Fibroblast of villous mesenchyme (primary cell): Measurements from ENCODE around the gene MIA3. TPM values are rescaled to one million over a fixed set of nuclear protein-coding genes. Genes with fewer than 3 reads are reported as not detected.
"Not testable (repeated sequence)": the region's sequence is repeated elsewhere in the genome, so short reads cannot be mapped to it uniquely, and the experiment has no call there.

Experiments used
- DNase-seq: peaks from one replicate; pipeline ENCODE4 v3.0.0-alpha.2; 2010; ENCODE audit warnings: low read depth
- H3K4me3 ChIP-seq: 2 replicates; pipeline ENCODE4 v1.5.1; 2011; ENCODE audit warnings: low read depth, mild to moderate bottlenecking, low read length
- total RNA-seq: library from RNA; depleted of rRNA; stranded (reverse); fragments of >200 nt; gene quantifications from 2 replicates; pipeline ENCODE4 v1.2.3, GENCODE V29; 2012
- TF ChIP-seq, protein P1 (sequence below): IDR thresholded peaks from 2 replicates; pipeline ENCODE4 v1.5.1; 2012; ENCODE audit warnings: low read depth, mild to moderate bottlenecking, low read length; ENCODE audit not compliant: insufficient read depth

MIA3 gene
- total RNA-seq, 1 donor = 54.0 TPM

DNA sequence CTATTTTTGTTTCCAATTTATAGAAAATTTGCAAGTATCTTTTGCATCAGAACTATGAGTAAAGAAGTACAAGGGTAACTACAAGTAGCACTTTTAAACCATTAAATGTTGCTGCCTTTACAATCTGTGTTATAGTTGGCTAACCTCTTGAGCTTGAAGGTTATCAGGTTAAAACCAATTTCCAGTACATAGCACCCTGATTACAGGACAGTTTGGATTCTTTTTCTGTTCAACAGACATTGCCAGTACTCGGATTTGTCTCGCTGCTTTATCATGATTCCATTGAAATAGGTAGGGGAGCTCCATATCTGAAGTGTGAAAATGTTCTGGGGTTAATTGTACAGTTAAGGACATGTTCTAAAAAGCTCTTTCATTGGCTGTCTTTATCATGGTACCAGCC lies 40.0 kb downstream of the MIA3 start:
- TF ChIP-seq, protein P1, sequence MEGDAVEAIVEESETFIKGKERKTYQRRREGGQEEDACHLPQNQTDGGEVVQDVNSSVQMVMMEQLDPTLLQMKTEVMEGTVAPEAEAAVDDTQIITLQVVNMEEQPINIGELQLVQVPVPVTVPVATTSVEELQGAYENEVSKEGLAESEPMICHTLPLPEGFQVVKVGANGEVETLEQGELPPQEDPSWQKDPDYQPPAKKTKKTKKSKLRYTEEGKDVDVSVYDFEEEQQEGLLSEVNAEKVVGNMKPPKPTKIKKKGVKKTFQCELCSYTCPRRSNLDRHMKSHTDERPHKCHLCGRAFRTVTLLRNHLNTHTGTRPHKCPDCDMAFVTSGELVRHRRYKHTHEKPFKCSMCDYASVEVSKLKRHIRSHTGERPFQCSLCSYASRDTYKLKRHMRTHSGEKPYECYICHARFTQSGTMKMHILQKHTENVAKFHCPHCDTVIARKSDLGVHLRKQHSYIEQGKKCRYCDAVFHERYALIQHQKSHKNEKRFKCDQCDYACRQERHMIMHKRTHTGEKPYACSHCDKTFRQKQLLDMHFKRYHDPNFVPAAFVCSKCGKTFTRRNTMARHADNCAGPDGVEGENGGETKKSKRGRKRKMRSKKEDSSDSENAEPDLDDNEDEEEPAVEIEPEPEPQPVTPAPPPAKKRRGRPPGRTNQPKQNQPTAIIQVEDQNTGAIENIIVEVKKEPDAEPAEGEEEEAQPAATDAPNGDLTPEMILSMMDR = no peak
- no peak overlapping the region for H3K4me3 ChIP-seq
- no peak for DNase-seq

DNA sequence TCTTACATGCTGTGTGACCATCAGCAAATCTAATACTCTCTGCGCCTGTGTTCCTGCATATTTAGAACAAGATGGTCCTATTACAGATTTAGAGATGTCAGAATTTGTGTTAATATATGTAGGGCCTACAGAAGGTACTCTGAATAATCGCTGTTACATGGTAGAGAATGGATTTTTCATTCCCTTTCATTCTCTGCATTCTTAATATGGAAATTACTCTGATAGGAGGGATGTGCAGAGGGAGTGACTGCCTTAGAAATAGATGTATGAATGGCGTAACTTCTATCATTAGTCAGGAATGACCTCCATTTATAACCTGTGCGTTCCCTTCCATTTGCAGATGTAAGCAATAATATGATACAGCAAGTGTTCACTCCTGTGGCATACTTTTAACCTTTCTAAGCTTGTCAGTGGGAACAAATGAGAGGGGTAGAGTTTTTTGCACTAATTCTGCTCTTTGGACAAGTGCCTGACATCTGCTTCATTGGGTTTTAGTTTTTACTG lies 45.6 kb downstream of the MIA3 start:
- DNase-seq = no peak
- H3K4me3 ChIP-seq = no peak overlapping the region
- TF ChIP-seq, protein P1 = no peak

DNA sequence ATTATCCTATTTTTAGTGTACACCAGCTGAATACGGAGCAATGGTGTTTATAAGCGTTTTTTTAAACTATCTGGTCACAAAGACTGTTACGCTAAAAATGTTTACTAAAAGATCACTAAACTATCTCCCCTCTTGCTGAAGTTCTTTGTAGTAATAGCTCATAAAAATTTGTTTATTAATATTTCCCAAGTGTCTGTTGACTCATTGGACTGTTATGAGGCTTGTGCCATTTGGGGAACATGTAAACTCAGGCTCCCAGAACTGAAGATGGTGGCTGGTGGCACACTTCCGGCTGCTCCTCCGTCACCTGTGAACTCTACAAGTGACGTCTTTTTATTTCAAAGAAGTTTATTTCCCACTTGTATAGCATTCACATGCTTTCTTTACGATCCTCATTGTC lies 48.1 kb downstream of the MIA3 start:
- no peak overlapping the region for H3K4me3 ChIP-seq
- TF ChIP-seq, protein P1 = no peak
- peak; percentile 89 for DNase-seq

DNA sequence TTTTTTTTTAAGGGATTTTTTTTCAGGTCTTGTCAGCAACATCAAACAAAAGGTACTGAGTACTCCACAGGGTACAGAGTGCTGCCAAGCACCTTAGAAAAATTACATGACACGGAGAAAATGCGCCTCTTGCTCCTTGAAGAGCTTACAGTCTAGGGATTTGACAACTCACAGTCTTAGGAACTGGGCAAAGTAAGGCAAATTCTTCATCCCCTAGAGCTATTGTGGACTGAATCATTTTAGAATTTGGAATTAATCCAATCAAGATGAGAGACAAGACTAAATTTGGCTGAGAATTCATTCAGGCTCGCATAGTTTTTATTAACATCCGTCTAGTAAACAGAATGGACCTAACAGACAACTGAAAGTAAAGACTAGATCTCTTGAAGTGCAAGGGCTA lies 50.3 kb downstream of the MIA3 start:
- not testable (repeated sequence) for H3K4me3 ChIP-seq, DNase-seq

DNA sequence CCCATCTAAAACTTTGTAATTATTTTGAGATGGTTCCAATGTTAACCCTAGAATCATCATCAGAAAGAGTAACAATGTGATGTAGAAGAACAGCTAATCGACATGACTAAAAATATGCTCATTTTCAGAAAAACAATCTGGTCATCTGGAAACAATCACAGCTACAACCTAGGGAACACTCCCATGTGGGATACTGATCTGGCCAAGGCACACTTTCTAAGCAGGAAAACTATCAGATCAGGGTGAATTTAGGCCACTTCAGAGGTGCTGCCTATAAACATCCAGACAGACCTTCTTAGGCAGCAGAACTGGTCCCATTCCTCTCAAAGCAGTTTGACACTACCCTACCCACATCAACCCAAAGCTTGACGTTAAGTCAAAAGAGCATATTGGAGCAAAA lies 51.2 kb downstream of the MIA3 start:
- not testable (repeated sequence) for H3K4me3 ChIP-seq, DNase-seq

DNA sequence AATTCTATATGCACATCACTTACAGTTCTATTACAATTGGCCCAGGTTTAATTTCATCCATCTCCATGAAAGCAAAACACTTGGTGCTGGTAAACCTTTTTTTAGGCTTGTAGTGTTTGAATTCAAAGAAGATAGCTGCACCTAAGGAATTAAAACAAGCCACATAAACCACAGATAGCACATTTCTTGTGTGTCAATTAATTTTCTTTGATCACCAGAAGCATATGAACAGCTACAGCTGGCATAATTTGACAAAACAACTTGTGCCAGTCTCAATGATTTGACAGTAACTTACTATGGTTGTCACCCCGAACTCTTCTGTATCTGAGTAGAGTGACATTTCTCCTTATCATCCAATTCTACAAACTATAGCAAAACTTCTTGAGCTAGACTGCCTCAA lies 52.2 kb downstream of the MIA3 start:
- H3K4me3 ChIP-seq = no peak overlapping the region
- TF ChIP-seq, protein P1 = no peak
- no peak for DNase-seq

DNA sequence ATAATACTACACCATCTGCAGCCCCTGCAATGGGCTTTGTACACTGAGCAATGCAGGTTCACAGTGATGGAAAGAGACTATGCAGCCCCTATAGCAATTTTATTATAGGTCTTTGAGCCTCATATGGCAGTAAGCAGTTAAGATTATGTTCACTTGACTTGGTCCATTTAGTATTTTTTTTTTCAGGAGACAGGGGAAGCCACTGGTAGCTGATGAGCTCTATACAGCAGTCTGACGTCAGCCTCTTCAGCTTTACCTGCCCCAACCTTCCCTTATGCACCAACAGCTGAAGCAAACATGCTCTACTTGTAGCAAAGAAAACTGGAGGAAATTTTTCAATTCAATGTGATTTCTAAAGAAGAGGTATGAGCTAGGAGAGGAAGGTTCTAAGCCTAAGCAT lies 62.2 kb downstream of the MIA3 start:
- no peak overlapping the region for H3K4me3 ChIP-seq
- TF ChIP-seq, protein P1 = no peak
- no peak for DNase-seq

DNA sequence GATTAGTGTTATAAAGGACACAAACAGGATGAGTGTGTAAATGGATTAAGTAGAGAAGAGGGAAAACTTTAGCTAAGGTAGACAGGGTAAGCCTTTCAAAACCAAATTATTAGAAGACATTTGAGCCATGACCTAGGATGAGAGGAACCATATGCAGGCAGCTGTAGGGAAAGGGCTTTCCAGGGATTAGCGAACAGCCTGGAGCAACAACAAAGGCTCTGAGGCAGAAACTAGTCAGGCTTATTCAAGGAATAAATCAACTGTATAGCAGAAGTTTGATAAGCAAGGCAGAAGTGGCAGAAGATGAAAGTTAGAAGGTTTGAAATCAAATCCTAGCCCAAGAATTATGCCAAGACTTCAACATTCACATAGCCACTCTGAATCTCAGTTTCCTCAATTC lies 73.1 kb downstream of the MIA3 start:
- H3K4me3 ChIP-seq = no peak overlapping the region
- TF ChIP-seq, protein P1 = no peak
- DNase-seq = peak; percentile 18
